Keratinocyte (primary cell): ENCODE data around the gene EEA1. TPM values are rescaled to one million over a fixed set of nuclear protein-coding genes. Genes with fewer than 3 reads are reported as not detected.

Source experiments
- DNase-seq: peaks from one replicate; pipeline ENCODE4 v3.0.0-alpha.2; 2011; ENCODE audit warnings: low read depth, missing footprints, low spot score
- FAIRE-seq: peaks from 2 replicates; lab custom pipeline; 2011; peaks lifted over from hg19 to GRCh38; lab: Jason Lieb, UNC
- H2AFZ ChIP-seq: 2 replicates; pipeline ENCODE4 v1.6.0; 2012; ENCODE audit warnings: low read length, control low read depth, inconsistent platforms; ENCODE audit not compliant: control insufficient read depth
- H3K27ac ChIP-seq: 2 replicates; pipeline ENCODE4 v1.5.1; 2011; ENCODE audit warnings: low read length; ENCODE audit not compliant: control insufficient read depth, insufficient read depth
- H3K27me3 ChIP-seq: 3 replicates; pipeline ENCODE4 v1.6.0; 2011; ENCODE audit warnings: low read length; ENCODE audit not compliant: control insufficient read depth, insufficient read depth; ENCODE audit errors: extremely low read depth
- H3K36me3 ChIP-seq, 2 experiments: 2 replicates in 1 of 2; 3 replicates in 1 of 2; pipeline ENCODE4 v1.5.1; 2011; ENCODE audit warnings: low read length in 2 of 2, mild to moderate bottlenecking in 1 of 2; ENCODE audit not compliant: control insufficient read depth in 2 of 2, insufficient read depth in 2 of 2; ENCODE audit errors: extremely low read depth in 1 of 2
- H3K4me1 ChIP-seq: 3 replicates; pipeline ENCODE4 v1.5.1; 2011; ENCODE audit warnings: low read length; ENCODE audit not compliant: control insufficient read depth, insufficient read depth; ENCODE audit errors: extremely low read depth
- H3K4me2 ChIP-seq: 3 replicates; pipeline ENCODE4 v1.6.0; 2011; ENCODE audit warnings: low read depth, low read length; ENCODE audit not compliant: control insufficient read depth, insufficient read depth; ENCODE audit errors: extremely low read depth
- H3K4me3 ChIP-seq, 3 experiments: fragments of 200-600 bp in 1 of 3; sonication (generic) in 1 of 3; 2 replicates in 2 of 3; 3 replicates in 1 of 3; pipeline ENCODE4 v1.5.1; 2011 to 2016; ENCODE audit warnings: low read length in 3 of 3, mild to moderate bottlenecking in 3 of 3, control low read depth in 2 of 3, inconsistent platforms in 1 of 3, low read depth in 1 of 3, mixed read lengths in 1 of 3, mixed run types in 1 of 3, moderate library complexity in 1 of 3; ENCODE audit not compliant: control insufficient read depth in 2 of 3, insufficient read depth in 2 of 3; ENCODE audit errors: extremely low read depth in 1 of 3
- H3K79me2 ChIP-seq: 2 replicates; pipeline ENCODE4 v1.6.0; 2012; ENCODE audit warnings: low read length; ENCODE audit not compliant: control insufficient read depth, insufficient read depth
- H3K9ac ChIP-seq: 3 replicates; pipeline ENCODE4 v1.6.0; 2011; ENCODE audit warnings: low read length; ENCODE audit not compliant: control insufficient read depth, insufficient read depth; ENCODE audit errors: extremely low read depth
- H3K9me1 ChIP-seq: 3 replicates; pipeline ENCODE4 v1.6.0; 2011; ENCODE audit warnings: low read length; ENCODE audit not compliant: control insufficient read depth, insufficient read depth; ENCODE audit errors: extremely low read depth
- H3K9me3 ChIP-seq: 2 replicates; pipeline ENCODE4 v1.5.1; 2012; ENCODE audit warnings: low read depth, low read length; ENCODE audit not compliant: control insufficient read depth
- H4K20me1 ChIP-seq: 3 replicates; pipeline ENCODE4 v1.6.0; 2011; ENCODE audit warnings: low read length; ENCODE audit not compliant: control insufficient read depth, insufficient read depth; ENCODE audit errors: extremely low read depth
- EZH2 ChIP-seq: IDR thresholded peaks from one replicate; pipeline ENCODE4 v1.6.1; 2012; ENCODE audit warnings: inconsistent platforms, mild to moderate bottlenecking, low read length, moderate library complexity
- dilution Hi-C: fragments of 300-500 bp; cut with MboI; formaldehyde crosslinking; loops from one replicate; pipeline ENCODE4 v1.7.0; 2020; ENCODE audit warnings: low sequenced_read_pairs; ENCODE audit not compliant: extremely low pct_ligation_motif_present
- polyA plus RNA-seq, 5 experiments: library from polyadenylated mRNA; depleted of rRNA in 3 of 5; stranded (reverse) in 3 of 5; stranded (forward) in 1 of 5; unstranded in 1 of 5; fragments of >200 nt; gene quantifications; 1 replicate in 1 of 5; 2 replicates in 3 of 5; 3 replicates in 1 of 5; pipeline versions ENCODE4 v1.2.1 to v1.2.3, GENCODE V29; 2011 to 2012; ENCODE audit warnings: missing spikeins in 2 of 5, low read depth in 1 of 5, low replicate concordance in 1 of 5
- TF ChIP-seq, protein P1 (sequence below), 3 experiments: IDR thresholded peaks in 1 of 3; conservative IDR thresholded peaks in 1 of 3; optimal IDR thresholded peaks in 1 of 3; 2 replicates in 2 of 3; 3 replicates in 1 of 3; pipeline versions ENCODE3 to v1.5.1; 2011; ENCODE audit warnings: low read length in 3 of 3, mild to moderate bottlenecking in 3 of 3, moderate library complexity in 2 of 3, control low read depth in 1 of 3, inconsistent platforms in 1 of 3; ENCODE audit not compliant: insufficient read depth in 2 of 3; ENCODE audit errors: extremely low read depth in 1 of 3

The EEA1 gene
- polyA plus RNA-seq, 1 donor (not counting 4 experiments of a cell fraction or from before 2014, with no cell fraction given): 14.3 TPM

DNA sequence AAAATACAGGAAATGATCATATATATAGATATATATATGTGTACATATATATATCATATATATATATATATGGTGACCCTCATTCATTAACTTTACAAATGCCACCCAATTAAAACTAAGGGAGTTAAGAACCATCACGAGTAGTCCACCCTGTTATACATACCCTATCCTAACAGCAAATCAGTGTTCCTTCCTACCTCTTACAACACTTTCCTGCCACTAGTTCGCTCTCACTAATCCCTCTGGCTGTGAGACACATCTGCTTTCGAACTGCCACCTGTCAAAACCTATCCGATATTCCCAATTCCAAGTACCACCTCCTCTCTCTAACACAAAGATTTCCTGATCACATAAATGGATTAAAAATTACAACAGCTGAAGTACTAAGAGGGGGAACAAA is 100.5 kb downstream of the EEA1 start:
- no peaks in the 10 kb centered on the region for H3K27me3 ChIP-seq
- TF ChIP-seq, protein P1, sequence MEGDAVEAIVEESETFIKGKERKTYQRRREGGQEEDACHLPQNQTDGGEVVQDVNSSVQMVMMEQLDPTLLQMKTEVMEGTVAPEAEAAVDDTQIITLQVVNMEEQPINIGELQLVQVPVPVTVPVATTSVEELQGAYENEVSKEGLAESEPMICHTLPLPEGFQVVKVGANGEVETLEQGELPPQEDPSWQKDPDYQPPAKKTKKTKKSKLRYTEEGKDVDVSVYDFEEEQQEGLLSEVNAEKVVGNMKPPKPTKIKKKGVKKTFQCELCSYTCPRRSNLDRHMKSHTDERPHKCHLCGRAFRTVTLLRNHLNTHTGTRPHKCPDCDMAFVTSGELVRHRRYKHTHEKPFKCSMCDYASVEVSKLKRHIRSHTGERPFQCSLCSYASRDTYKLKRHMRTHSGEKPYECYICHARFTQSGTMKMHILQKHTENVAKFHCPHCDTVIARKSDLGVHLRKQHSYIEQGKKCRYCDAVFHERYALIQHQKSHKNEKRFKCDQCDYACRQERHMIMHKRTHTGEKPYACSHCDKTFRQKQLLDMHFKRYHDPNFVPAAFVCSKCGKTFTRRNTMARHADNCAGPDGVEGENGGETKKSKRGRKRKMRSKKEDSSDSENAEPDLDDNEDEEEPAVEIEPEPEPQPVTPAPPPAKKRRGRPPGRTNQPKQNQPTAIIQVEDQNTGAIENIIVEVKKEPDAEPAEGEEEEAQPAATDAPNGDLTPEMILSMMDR (optimal IDR thresholded peaks at IDR 0.05 in 1 of 3, IDR thresholded peaks at IDR 0.05 in 1 of 3, conservative IDR thresholded peaks at IDR 0.05 in 1 of 3; ENCODE audit: extremely low read depth in 1 of 3, insufficient read depth in 2 of 3, low read length in 3 of 3): no peak
- no peak overlapping the region for H3K9ac ChIP-seq
- DNase-seq (no peak), FAIRE-seq (no peak)
- H3K4me3 ChIP-seq: no peak overlapping the region
- H3K9me3 ChIP-seq: no peaks in the 10 kb centered on the region
- H3K9me1 ChIP-seq: no peaks in the 10 kb centered on the region
- H3K4me2 ChIP-seq: no peak overlapping the region
- no peaks in the 10 kb centered on the region for H3K4me1 ChIP-seq
- H2AFZ ChIP-seq: no peak overlapping the region
- no peak overlapping the region for H3K27ac ChIP-seq
- dilution Hi-C loops: no loop called here
- peaks cover 6 to 13% of the 10 kb centered on the region in 2 experiments for H3K36me3 ChIP-seq
- no peaks in the 10 kb centered on the region for H4K20me1 ChIP-seq
- H3K79me2 ChIP-seq: no peaks in the 10 kb centered on the region

- H3K4me2 ChIP-seq: no peak overlapping the region
- no peak overlapping the region for H3K9ac ChIP-seq
- H3K27ac ChIP-seq: no peak overlapping the region
- H3K4me3 ChIP-seq: no peak overlapping the region
- H4K20me1 ChIP-seq: no peaks in the 10 kb centered on the region
- no peaks in the 10 kb centered on the region for H3K27me3 ChIP-seq
- no peaks in the 10 kb centered on the region for H3K79me2 ChIP-seq
- no peak for TF ChIP-seq EZH2
- TF ChIP-seq, protein P1 (optimal IDR thresholded peaks at IDR 0.05 in 1 of 3, IDR thresholded peaks at IDR 0.05 in 1 of 3, conservative IDR thresholded peaks at IDR 0.05 in 1 of 3; ENCODE audit: extremely low read depth in 1 of 3, insufficient read depth in 2 of 3, low read length in 3 of 3): peak; percentile 51 to 68 (median 61)
- H3K9me3 ChIP-seq: no peaks in the 10 kb centered on the region
- no peak overlapping the region for H2AFZ ChIP-seq
- H3K36me3 ChIP-seq: peaks cover 6 to 13% of the 10 kb centered on the region in 2 experiments
- H3K4me1 ChIP-seq: no peaks in the 10 kb centered on the region
- DNase-seq (no peak), FAIRE-seq (peak; percentile 32)
- no peaks in the 10 kb centered on the region for H3K9me1 ChIP-seq
- dilution Hi-C loops: no loop called here
Measured at GRCh38 chr12:92827836-92828431, 101.2 kb downstream of the EEA1 start.
